ENCODE measurements around the gene WNT7A. TPM values are rescaled to one million over a fixed set of nuclear protein-coding genes. Genes with fewer than 3 reads are reported as not detected.

WNT7A gene
- total RNA-seq, 1 donor from 2014 or later, result not detected

- Histone ChIP-seq H3K36me3 (no peaks in the 10 kb centered on the region), H3K4me1 (no peaks in the 10 kb centered on the region), H3K4me3 (no peak overlapping the region), H2AFZ (replicated peaks) (no peak overlapping the region), H3F3A (ENCODE audit: low read depth) (no peaks in the 10 kb centered on the region), H3K9me3 (ENCODE audit: low read depth) (no peaks in the 10 kb centered on the region), H3K27me3 (no peaks in the 10 kb centered on the region), H4K20me1 (ENCODE audit: low read depth) (no peaks in the 10 kb centered on the region), H3K9ac (no peak overlapping the region), H3K27ac (no peak overlapping the region), H3K79me2 (ENCODE audit: low read depth) (no peaks in the 10 kb centered on the region), H3K4me2 (no peak overlapping the region)
- no peak overlapping the region for H3K4me3 Mint-ChIP-seq
- peaks cover 4% of the 10 kb centered on the region for H3K4me1 Mint-ChIP-seq
- no peak for DNase-seq (ENCODE audit: low spot score)
- TF ChIP-seq EZH2phosphoT487 (IDR thresholded peaks at IDR 0.05), result no peak
- TF ChIP-seq CTCF (IDR thresholded peaks at IDR 0.05), result no peak
- no peak for TF ChIP-seq EZH2 (IDR thresholded peaks at IDR 0.05)
- H3K36me3 Mint-ChIP-seq, result no peaks in the 10 kb centered on the region
- H3K9me3 Mint-ChIP-seq, result no peaks in the 10 kb centered on the region
- no peak overlapping the region for H3K27ac Mint-ChIP-seq
- peaks cover 5% of the 10 kb centered on the region for H3K27me3 Mint-ChIP-seq (ENCODE audit: insufficient read depth, low read depth)
Measured at GRCh38 chr3:13844286-13844685, 35.6 kb downstream of the WNT7A start.

- Mint-ChIP-seq H3K27ac (no peak overlapping the region), H3K4me3 (no peak overlapping the region), H3K36me3 (no peaks in the 10 kb centered on the region), H3K27me3 (ENCODE audit: insufficient read depth, low read depth) (peaks cover 5% of the 10 kb centered on the region), H3K9me3 (no peaks in the 10 kb centered on the region), H3K4me1 (peaks cover 4% of the 10 kb centered on the region)
- Histone ChIP-seq H4K20me1 (ENCODE audit: low read depth) (no peaks in the 10 kb centered on the region), H3K27me3 (no peaks in the 10 kb centered on the region), H2AFZ (replicated peaks) (no peak overlapping the region), H3K9me3 (ENCODE audit: low read depth) (no peaks in the 10 kb centered on the region), H3K27ac (no peak overlapping the region), H3F3A (ENCODE audit: low read depth) (no peaks in the 10 kb centered on the region), H3K4me3 (no peak overlapping the region), H3K36me3 (no peaks in the 10 kb centered on the region), H3K9ac (no peak overlapping the region), H3K4me2 (no peak overlapping the region), H3K4me1 (no peaks in the 10 kb centered on the region), H3K79me2 (ENCODE audit: low read depth) (no peaks in the 10 kb centered on the region)
- TF ChIP-seq EZH2phosphoT487 (IDR thresholded peaks at IDR 0.05) (no peak), EZH2 (IDR thresholded peaks at IDR 0.05) (no peak), CTCF (IDR thresholded peaks at IDR 0.05) (no peak)
- DNase-seq (ENCODE audit: low spot score), result no peak
Measured at GRCh38 chr3:13843351-13843750, 36.5 kb downstream of the WNT7A start.

GRCh38 chr3:13842226-13842625 lies 37.6 kb downstream of the WNT7A start:
- Histone ChIP-seq H2AFZ (replicated peaks) (no peak overlapping the region), H3K27ac (no peak overlapping the region), H3K4me2 (no peak overlapping the region), H3K9ac (no peak overlapping the region), H3K27me3 (no peaks in the 10 kb centered on the region), H3K4me3 (no peak overlapping the region), H3F3A (ENCODE audit: low read depth) (no peaks in the 10 kb centered on the region), H3K4me1 (no peaks in the 10 kb centered on the region), H3K36me3 (no peaks in the 10 kb centered on the region), H3K79me2 (ENCODE audit: low read depth) (no peaks in the 10 kb centered on the region), H3K9me3 (ENCODE audit: low read depth) (no peaks in the 10 kb centered on the region), H4K20me1 (ENCODE audit: low read depth) (no peaks in the 10 kb centered on the region)
- TF ChIP-seq EZH2 (IDR thresholded peaks at IDR 0.05), result no peak
- Mint-ChIP-seq H3K4me3 (no peak overlapping the region), H3K27ac (no peak overlapping the region), H3K27me3 (ENCODE audit: insufficient read depth, low read depth) (peaks cover 5% of the 10 kb centered on the region), H3K4me1 (no peaks in the 10 kb centered on the region), H3K36me3 (no peaks in the 10 kb centered on the region), H3K9me3 (no peaks in the 10 kb centered on the region)
- DNase-seq (ENCODE audit: low spot score), result no peak

GRCh38 chr3:13841826-13842225 lies 38.0 kb downstream of the WNT7A start:
- H4K20me1 ChIP-seq (ENCODE audit: low read depth), result no peaks in the 10 kb centered on the region
- H3K27ac Mint-ChIP-seq, result no peak overlapping the region
- TF ChIP-seq EZH2 (IDR thresholded peaks at IDR 0.05), result no peak
- TF ChIP-seq EZH2phosphoT487 (IDR thresholded peaks at IDR 0.05), result no peak
- TF ChIP-seq CTCF (IDR thresholded peaks at IDR 0.05), result no peak
- H3K4me1 Mint-ChIP-seq, result no peaks in the 10 kb centered on the region
- no peaks in the 10 kb centered on the region for H3K36me3 Mint-ChIP-seq
- DNase-seq (ENCODE audit: low spot score), result no peak
- H3K79me2 ChIP-seq (ENCODE audit: low read depth), result no peaks in the 10 kb centered on the region
- H3K4me3 Mint-ChIP-seq, result no peak overlapping the region
- no peaks in the 10 kb centered on the region for H3K4me1 ChIP-seq
- no peak overlapping the region for H3K4me3 ChIP-seq
- H3K9ac ChIP-seq, result no peak overlapping the region
- no peak overlapping the region for H2AFZ ChIP-seq (replicated peaks)
- H3K9me3 ChIP-seq (ENCODE audit: low read depth), result no peaks in the 10 kb centered on the region
- no peak overlapping the region for H3K4me2 ChIP-seq
- H3K9me3 Mint-ChIP-seq, result no peaks in the 10 kb centered on the region
- no peak overlapping the region for H3K27ac ChIP-seq
- no peaks in the 10 kb centered on the region for H3F3A ChIP-seq (ENCODE audit: low read depth)
- H3K36me3 ChIP-seq, result no peaks in the 10 kb centered on the region
- no peaks in the 10 kb centered on the region for H3K27me3 ChIP-seq
- H3K27me3 Mint-ChIP-seq (ENCODE audit: insufficient read depth, low read depth), result peaks cover 5% of the 10 kb centered on the region

Measured in neural progenitor cell (in vitro differentiated cells).